SKM-1 treated with dmso at 0.1 percent for 144 hours (cell line): ENCODE measurements around the gene RAB3A.
A peak's percentile ranks its signal among the peaks of the same experiment; 100 is the strongest.

Experiments
- DNase-seq: peaks from one replicate; lab custom pipeline; 2025; ENCODE audit not compliant: unreplicated experiment; lab: John Stamatoyannopoulos, UW

RAB3A gene

DNA sequence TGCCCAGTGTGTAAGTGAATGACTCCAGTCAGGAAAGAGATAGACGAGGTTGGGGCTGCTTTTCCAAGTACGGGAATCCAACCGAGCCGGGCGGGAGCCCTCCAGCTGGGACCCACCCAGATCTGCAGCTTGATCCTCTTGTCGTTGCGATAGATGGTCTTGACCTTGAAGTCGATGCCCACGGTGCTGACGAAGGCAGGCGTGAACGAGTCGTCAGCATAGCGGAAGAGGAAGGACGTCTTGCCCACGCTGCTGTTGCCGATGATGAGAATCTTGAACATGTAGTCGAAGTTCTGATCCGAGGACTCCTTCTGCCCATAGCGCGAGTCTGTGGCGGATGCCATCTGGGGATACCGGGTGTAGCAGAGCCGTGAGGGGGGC lies 1.5 kb downstream of the RAB3A start:
- DNase-seq = no peak

DNA sequence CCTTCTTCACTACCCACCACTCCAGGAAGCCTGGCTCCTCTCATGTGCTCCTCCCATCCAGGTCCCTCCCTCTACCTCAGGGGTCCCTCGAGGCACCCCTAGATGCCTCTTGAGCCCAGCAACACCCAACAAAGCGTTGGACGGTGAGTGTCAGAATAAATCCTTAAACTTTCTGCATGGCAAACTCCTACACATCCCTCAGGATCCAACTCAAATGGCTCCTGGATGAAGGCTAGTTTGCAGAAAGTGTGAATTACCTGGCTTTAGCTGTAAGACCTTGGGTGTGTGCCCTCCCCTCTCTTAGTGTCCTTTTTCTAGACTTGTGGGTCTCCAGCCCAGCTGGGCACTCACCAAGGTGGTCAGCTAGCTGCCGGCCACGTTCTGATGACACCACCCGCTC lies 5.5 kb downstream of the RAB3A start:
- no peak for DNase-seq

DNA sequence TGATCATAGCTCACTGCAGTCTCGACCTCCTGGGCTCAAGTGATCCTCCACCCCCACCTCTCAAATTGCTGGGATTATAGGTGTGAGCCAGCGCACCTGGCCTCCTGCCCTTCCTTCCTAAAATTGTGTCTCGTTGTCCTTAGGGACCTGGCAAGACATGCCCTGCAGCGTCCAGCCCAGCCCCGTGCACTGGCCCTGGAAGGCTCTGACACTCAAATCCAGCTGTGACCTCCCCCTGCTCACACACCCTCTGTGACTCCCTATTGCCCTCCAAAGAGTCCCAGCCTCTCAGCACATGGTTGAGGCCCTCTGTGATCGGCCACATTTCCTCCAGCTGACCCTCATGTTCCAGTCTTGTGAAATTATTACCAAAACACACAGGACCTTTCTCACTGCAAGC lies 5.9 kb downstream of the RAB3A start:
- no peak for DNase-seq

DNA sequence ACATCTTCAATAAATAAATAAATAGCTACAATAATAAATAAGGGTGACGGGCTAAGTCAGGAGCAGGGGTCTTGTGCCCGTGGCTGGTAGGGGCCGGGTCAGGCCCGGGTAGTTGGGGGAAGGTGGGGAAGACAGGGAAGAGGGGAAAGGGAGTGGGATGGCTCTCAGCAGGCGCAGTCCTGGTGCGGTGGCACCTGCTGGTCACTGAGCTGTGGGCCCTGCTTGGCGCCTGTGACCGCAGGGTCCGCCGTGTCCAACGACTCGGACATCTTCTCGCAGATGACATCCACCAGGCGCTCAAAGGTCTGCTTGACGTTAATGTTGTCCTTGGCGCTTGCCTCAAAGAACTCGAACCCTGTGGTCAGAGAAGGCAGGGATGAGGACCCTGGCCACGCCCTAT lies 6.5 kb downstream of the RAB3A start:
- DNase-seq = no peak

DNA sequence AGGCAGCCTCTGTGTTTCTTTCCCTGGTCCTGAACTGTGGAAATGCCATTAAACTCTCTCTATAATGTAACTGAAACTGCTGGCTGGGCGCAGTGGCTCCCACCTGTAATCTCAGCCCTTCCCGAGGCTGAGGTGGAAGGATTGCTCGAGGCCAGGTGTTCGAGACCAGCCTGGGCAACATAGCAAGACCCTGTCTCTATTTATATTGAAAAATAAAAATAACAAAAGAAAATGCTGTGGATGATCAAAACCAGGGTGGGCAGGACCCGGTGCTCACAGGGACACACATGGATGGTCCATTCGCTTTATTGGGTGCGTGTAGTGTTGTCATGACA lies 7.4 kb downstream of the RAB3A start:
- no peak for DNase-seq

DNA sequence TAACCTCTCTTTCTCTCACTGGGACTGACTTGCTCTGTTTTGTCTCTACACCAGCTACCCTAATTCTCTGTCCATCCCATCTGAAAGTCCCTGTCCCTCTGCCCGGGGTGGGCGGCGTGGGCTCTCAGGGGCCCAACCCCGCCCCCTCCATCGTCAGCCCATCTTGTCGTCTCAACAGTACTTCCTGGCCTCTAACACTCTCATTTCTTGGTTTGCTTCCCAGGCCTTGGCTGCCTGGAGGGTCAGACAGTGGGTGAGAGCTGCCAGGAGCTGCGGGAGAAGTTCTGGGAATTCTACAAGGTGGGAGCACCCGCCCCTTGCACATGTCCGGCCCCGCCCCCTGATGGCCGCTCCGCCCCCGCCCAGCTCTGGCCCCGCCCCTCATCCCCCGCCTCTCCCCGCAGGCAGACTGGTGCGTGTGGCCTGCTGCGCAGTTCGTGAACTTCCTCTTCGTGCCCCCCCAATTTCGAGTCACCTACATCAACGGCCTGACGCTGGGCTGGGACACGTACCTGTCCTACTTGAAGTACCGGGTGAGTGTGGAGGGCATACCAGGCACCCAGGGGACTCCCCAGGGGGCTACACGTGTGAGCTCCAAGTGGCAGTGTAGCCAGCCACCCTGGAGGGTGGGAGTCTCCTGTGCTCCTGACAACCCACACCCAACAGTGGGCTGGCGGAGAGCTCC lies 9.1 kb downstream of the RAB3A start:
- no peak for DNase-seq

DNA sequence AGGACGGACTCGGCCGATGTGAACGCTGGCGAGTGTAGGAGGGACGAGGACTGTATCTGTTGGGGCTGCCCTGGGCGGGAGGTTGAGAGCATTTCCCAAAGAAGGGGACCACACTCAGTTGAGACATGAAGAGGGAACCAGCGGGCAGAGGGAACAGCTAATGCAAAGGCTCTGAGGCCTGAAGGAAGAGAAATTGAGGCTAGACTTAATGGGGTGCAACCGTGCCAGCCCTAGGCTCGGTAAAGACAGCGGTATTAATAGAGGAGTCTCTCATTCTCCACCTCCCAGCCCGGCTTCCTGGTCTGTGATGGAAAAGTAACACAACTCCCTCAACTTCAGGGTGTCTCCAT lies 9.7 kb downstream of the RAB3A start:
- DNase-seq = no peak

DNA sequence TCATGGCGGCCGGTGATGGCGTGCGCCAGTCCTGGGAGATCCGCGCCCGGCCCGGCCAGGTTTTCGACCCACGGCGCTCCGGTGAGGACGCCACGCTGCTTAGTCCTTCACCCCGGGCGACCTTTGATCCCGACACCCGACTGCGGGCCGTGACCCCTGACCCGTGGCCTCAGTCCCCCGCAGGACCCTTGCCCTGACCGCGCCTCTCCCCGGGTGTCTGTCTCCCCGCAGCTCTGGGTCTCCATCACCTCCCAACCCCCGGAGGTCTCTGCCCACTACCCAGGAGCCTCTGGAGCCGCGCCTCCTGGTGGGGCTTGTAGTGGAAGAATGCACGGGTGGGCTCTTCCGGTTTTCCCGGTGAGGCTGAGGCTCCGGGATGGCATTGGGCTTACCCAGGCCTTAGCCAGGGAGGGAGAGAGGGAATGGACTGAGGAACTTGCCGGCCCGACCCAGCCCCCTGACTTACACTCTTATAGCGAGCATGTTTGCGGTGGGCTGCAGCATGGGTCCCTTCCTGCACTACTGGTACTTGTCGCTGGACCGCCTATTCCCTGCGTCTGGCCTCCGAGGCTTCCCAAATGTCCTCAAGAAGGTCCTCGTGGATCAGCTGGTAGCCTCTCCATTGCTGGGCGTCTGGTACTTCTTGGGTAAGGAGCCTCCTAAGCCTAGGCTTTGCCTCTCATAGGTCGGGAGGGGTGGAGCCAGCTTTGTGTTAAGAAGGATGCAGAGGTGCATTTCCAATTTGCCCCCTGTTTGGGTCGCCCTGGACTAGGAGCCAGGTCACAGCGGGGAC lies 10.3 kb downstream of the RAB3A start:
- no peak for DNase-seq

DNA sequence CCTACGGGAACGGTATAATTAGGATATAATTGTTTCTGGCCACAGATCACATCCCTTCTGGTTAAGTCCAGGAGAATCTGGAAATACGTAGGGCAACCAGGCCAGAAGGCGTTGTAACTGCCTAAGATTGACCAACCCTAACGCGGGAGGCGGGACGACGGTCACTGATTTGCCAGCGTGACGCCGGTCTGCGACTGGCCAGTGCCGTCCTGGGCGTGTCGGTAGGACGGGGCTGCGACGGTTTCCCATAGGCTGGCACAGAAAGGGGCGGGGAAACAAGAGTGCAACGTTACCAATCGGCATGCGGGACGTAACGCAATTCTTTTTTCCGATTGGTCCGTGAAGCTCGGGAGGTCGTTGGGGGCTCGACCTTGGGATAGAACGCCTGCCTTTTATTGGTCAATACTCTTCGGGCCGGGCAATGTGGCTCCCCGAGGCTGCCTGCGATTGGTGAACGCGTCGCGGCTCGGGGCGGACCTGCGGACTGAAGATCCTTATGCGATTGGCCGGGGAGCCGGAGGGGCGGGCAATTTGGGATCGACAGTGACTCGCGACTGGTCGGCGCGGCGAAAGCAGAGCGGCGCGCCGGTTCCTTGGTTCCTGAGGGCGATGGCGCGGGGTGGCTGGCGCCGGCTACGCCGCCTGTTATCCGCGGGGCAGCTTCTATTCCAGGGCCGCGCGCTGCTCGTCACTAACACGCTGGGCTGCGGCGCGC lies 11.0 kb downstream of the RAB3A start, which contains the start of gene MPV17L2:
Gene MPV17L2, plus strand, starts transcription at position 546 of the 715 bp plus-strand sequence. Its CDS starts 64 bp downstream, at position 610.
- DNase-seq = peak; percentile 99

DNA sequence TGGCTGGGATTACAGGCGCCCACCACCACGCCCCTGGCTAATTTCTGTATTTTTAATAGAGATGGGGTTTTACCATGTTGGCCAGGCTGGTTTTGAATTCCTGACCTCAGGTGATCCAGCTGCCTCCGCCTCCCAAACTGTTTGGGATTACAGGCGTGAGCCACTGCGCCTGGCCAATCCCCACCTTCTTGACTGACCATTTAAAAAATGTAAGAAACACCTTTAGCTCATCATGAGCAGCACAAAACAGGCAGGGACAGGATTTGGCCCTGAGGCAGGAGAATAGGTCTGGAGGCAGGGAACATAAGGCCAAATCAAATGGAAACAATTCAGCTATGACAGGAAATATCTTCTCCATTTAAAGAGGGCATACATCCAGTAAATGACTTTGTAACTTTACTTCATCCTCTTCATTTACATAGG lies 12.2 kb downstream of the RAB3A start:
- DNase-seq = no peak

DNA sequence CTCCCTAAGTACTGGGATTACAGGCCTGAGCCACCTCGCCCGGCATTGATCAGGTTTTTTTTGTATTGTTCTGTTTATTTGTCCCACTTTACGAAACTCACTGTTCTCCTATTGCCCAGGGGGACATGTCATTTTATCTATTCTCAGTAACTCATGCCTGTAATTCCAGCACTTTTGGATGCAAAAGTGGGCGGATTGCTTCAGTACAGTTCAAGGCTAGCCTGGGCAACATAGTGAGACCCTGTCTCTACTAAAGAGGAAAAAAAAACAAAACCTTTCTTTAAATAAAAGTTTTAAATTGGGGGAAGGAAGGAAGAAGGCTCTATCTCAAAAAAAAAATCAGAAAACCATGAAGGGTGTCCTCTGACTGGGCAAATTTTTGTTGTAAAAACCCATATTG lies 13.6 kb downstream of the RAB3A start:
- no peak for DNase-seq

DNA sequence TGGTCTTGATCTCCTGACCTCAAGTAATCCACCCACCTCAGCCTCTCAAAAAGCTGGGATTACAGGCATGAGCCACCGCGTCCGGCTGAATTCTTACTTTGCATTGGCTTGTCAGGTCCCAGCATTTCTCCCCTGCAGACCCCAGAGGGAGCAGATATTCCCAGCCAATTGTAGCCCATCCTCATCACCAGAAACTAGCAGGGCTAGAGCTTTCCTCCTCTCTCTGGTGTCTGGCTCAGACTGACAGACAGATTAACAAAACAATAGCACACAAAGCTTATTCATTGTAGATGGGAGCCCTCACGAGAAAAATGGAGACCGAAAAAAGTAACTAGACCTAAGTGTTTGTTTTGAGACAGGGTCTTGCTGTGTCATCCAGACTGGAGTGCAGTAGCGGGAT lies 18.3 kb downstream of the RAB3A start:
- no peak for DNase-seq

DNA sequence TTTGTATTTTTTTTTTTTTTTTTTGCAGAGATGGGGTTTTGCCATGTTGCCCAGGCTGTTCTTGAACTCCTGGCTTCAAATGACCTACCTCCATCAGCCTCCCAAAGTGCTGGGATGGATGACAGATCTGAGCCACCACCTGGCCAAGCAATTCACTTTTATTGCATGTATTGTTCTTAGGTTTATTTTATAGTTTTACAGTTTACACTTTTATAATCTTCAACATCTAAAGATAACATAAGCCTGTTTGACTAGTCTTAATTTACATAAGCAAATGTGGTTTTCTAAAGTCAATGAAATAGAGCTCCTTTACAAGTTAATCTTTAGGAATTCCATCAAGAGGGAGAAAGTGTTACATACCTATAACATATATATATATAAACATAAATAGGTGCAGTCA lies 20.3 kb downstream of the RAB3A start:
- DNase-seq = no peak

DNA sequence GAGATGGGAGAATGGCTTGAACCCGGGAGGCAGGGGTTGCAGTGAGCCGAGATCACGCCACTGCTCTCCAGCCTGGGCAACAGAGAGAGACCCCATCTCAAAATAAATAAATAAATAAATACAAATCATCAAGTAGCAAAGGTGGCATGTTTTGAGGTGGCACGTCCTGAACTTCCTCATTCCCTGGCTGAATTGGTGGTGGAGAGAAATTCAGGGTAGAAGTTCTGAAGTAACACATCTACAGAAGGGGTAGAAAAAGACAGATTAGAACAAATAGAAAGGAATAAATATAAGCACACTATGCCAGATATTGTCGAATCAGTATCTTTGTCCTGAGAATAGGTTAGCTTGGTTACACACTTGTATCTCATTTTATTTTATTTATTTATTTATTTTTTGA lies 23.9 kb downstream of the RAB3A start:
- DNase-seq = peak; percentile 27

DNA sequence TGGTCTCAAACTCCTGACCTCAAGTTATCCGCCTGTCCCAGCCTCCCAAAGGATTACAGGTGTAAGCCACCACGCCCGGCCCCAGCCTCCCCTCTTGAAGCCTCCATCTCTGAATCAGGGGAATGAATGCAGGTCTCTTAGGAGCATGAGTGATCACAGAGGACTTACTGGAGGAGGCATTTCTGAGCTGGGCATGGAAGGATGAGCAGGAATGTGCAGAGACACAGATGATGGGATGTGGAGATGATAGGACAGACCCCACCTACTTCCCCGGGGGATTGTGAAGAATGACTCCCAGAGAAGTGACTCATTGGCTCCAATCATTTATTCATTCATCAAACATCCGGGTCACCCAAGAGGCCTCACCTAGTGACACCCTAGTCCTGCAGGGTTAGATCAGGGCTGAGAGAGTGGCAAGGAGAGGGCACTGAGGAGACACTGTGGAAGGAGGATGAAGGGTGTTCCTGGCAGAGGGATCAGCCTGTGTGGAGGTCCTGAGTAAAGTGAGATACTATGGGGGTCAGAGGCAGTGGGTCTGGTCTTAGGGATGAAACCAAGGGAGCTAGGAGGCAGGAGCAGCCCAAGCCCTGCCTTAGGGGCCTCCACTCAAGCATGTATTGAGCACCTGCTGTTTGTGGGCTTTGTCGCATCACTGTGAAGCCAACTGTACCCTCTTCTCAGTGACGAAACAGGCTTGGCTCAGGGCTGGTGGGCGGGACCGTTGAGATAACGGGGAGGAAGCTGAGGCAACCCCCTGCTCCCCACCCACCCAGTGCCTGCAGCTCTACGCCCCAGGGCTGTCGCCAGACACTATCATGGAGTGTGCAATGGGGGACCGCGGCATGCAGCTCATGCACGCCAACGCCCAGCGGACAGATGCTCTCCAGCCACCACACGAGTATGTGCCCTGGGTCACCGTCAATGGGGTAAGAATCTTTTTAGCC lies 27.2 kb downstream of the RAB3A start:
- DNase-seq = no peak

DNA sequence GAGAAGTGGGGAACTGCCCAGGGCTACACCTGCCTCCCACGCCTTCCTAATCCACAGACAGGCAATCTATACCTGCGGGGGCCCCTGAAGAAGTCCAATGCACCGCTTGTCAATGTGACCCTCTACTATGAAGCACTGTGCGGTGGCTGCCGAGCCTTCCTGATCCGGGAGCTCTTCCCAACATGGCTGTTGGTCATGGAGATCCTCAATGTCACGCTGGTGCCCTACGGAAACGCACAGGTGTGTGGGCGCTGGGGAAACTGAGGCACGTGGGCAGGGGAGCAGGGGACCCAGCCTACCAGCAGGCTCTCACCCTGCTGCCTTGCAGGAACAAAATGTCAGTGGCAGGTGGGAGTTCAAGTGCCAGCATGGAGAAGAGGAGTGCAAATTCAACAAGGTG lies 28.9 kb downstream of the RAB3A start:
- no peak for DNase-seq

DNA sequence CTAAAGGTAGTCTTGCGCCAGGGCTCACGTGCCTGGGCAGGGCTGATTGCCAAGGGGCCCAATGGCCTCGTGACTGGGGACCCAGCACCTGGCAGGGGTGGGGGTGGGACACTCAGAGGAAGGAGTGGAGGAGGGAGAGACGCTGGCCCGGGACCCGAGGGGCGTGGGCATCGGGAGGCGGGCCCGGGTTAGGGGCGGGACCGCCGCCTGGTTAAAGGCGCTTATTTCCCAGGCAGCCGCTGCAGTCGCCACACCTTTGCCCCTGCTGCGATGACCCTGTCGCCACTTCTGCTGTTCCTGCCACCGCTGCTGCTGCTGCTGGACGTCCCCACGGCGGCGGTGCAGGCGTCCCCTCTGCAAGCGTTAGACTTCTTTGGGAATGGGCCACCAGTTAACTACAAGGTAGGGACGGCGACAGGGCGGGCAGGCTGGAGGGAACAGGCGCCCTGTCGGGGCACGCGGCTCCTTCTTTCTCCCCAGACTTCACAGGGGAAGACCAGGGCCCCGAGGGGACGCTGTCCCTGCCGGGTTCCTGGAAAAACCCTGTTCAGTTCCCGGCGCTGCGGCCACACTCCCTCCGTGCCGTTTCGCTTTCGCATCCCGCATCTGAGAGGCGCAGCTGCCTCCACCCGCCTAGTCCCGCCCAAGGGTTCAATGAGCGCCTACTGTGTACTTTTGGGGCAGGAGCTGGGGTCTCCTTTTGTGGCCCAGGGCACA lies 30.1 kb downstream of the RAB3A start, which contains the start of gene IFI30:
Gene IFI30, plus strand, starts transcription at position 242 of the 717 bp plus-strand sequence. Its CDS starts 29 bp downstream, at position 271.
- DNase-seq = peak; percentile 40

DNA sequence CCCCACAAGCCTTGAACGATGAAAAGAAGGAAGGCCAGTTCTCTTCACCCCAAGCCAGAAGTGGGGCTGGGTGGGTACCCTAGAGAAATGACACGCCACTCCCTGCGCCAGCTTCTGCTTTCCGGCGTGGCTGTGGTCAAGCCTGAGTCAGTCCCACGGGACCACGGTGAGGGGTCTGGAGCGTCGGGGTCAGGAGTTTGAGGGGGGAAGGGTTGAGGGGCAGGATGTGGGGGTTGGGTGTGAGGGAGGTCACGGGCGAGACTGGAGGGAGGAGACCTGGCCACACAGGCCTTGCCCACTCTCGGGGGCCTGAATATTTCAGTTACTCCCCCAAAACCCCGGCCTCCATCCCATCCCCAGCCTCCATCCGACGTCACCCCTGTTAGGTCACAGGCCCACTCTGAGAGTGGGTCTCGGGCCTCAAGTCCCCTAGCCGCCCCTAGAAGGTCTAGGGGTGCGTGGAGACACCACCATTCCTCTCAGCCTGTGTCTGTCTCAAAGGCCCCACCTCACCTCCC lies 30.7 kb downstream of the RAB3A start:
- no peak for DNase-seq

DNA sequence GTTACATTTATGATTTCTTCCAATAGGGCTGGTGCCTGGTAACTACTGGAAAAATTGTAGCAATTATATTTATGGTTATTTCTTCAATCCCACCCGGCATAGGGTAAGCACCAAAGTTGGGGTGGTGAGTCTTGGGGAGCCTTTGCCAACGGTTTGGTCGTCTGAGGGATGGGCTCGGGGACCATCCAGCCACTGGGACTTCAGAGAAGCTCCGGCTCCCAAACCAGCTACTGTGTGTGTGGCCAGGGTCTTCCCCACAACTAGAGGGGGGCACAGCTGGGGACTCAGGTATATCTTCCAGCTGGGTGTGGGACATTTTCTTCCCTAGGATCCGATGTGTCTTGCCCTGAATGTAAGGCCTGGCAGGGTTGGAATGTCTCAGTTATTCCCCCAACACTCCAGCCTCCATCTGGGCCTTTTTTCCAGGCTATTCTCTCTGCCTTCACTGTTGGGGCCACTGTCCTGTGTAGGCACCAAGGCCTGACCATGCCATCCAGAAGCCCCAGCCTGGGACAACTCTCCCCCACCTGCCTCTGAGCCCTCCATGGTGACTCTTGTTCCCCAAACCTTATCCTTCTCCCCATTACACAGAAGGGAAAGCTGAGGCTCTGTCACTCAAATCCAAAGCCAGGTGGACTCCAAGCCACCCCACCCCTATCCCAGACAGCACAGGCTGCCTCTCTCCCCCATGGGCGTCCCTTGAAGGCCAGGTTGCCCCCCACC lies 31.4 kb downstream of the RAB3A start:
- DNase-seq = no peak
